Fibroblast of the aortic adventitia (primary cell): Measurements from ENCODE around the gene FDX1. TPM values are rescaled to one million over a fixed set of nuclear protein-coding genes. Genes with fewer than 3 reads are reported as not detected.

ENCODE experiments used
- DNase-seq: peaks from one replicate; pipeline ENCODE4 v3.0.0-alpha.2; 2010; ENCODE audit warnings: low read depth
- H3K4me3 ChIP-seq: 2 replicates; pipeline ENCODE4 v1.5.1; 2011; ENCODE audit warnings: low read depth, mild to moderate bottlenecking, control low read depth, low read length, moderate library complexity
- total RNA-seq: library from RNA; depleted of rRNA; stranded (reverse); fragments of >200 nt; gene quantifications from 2 replicates; pipeline ENCODE4 v1.2.3, GENCODE V29; 2012; ENCODE audit warnings: low replicate concordance
- TF ChIP-seq, protein P1 (sequence below): IDR thresholded peaks from 2 replicates; pipeline ENCODE4 v1.5.1; 2011; ENCODE audit warnings: mild to moderate bottlenecking, low read length, control low read depth, inconsistent platforms; ENCODE audit not compliant: insufficient read depth

The FDX1 gene
- total RNA-seq, 1 donor = 10.8 TPM

- TF ChIP-seq, protein P1, sequence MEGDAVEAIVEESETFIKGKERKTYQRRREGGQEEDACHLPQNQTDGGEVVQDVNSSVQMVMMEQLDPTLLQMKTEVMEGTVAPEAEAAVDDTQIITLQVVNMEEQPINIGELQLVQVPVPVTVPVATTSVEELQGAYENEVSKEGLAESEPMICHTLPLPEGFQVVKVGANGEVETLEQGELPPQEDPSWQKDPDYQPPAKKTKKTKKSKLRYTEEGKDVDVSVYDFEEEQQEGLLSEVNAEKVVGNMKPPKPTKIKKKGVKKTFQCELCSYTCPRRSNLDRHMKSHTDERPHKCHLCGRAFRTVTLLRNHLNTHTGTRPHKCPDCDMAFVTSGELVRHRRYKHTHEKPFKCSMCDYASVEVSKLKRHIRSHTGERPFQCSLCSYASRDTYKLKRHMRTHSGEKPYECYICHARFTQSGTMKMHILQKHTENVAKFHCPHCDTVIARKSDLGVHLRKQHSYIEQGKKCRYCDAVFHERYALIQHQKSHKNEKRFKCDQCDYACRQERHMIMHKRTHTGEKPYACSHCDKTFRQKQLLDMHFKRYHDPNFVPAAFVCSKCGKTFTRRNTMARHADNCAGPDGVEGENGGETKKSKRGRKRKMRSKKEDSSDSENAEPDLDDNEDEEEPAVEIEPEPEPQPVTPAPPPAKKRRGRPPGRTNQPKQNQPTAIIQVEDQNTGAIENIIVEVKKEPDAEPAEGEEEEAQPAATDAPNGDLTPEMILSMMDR = no peak
- peak; percentile 89 for DNase-seq
Observed at GRCh38 chr11:110479108-110480101, 49.7 kb downstream of the FDX1 start.

GRCh38 chr11:110481523-110481922 lies 51.8 kb downstream of the FDX1 start:
- no peak for DNase-seq
- H3K4me3 ChIP-seq = no peak overlapping the region
- TF ChIP-seq, protein P1 = no peak

More at GRCh38 chr11:110479108-110480101, 49.7 kb downstream of the FDX1 start:
- no peak overlapping the region for H3K4me3 ChIP-seq

DNA sequence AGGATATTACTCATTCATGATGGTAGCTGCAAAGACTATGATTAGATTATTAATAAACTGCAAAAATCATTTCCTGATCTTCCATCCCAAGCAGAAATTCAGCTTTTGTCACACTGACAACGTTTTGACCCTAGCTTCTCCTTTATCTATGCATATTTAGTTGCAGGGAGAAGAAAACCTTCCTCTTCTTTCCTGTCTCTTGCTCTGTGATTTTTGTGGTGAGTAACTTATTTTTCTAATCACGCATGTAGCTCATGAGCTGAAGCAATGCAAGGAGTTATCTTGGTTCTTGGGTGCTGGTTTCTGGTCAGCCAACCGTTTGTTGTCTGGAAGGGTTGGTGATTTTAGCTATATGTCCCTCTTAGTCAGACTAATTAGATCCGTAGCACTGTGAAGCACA lies 56.4 kb downstream of the FDX1 start:
- TF ChIP-seq, protein P1 = no peak
- H3K4me3 ChIP-seq = no peak overlapping the region
- no peak for DNase-seq

DNA sequence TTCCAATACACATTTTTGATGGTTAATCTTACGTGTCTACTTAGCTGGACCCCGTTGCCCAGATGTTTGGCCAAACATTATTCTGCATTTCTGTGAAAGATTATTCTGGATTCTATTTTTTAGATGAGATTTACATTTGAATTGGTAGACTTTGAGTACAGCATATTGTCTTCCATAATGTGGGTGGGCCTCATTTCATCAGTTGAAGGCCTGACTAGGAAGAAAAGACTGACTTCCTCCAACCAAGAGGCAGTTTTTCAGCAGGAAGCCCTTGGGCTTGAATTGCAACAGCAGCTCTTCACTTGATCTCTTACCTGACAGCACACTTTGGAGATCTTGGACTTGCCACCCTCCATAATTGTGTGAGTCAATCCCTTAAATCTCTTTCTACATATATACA lies 58.7 kb downstream of the FDX1 start:
- H3K4me3 ChIP-seq = no peak overlapping the region
- no peak for DNase-seq
- TF ChIP-seq, protein P1 = no peak

GRCh38 chr11:110490886-110491285 lies 61.1 kb downstream of the FDX1 start:
- peak; percentile 54 for DNase-seq
- TF ChIP-seq, protein P1 = no peak
- no peak overlapping the region for H3K4me3 ChIP-seq

DNA sequence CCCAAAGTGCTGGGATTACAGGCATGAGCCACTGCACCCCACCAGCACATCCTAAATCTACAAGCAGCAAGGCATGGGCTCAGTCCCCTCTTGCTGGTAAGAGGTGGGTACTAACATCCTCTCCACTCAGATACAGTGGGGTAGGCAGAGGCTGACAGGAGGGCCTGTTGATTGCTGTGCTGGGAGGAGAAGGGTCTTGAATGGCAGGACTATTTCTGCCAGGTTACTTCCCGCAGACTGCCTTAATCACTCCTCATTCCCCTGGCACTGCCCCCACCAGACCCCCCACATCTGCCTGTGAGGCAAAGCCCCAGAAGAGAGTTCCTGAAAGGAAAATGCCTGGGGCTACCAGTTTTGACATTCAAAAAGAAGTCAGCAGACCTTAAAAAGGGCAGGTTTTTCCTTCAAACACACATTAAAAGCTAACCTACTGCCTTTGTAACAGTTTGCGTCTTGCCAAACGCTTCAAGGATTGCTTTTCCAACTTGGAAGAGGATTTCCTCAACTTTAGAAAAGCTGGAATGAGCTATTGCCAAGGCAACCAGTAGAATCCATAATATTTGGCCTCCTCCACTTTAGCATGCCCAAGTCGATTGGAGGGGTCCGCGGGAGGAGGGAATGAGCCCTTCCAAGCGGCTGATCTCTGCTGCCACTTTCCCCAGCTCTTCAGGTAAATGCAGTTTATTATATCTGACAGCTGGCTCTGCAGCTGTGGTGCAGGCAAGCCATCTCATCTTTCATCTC lies 62.0 kb downstream of the FDX1 start:
- no peak overlapping the region for H3K4me3 ChIP-seq
- peak; percentile 19 for DNase-seq
- TF ChIP-seq, protein P1 = no peak
